SK-MEL-5 (cell line): ENCODE results near the gene FGF2. TPM values are rescaled to one million over a fixed set of nuclear protein-coding genes. Genes with fewer than 3 reads are reported as not detected.
"Not testable (repeated sequence)": the region's sequence is repeated elsewhere in the genome, so short reads cannot be mapped to it uniquely, and the experiment has no call there.

ENCODE experiments used
- DNase-seq: peaks from one replicate; pipeline ENCODE4 v3.0.0-alpha.2; 2016; ENCODE audit warnings: low read depth, low spot score
- in situ Hi-C: cut with HindIII; loops from 2 replicates; pipeline ENCODE4 v1.10.0; 2016; ENCODE audit warnings: low sequenced_read_pairs, high pct_unique_total_duplicates, low pct_unique_long_range_greater_than_20kb
- polyA plus RNA-seq, 2 experiments: library from polyadenylated mRNA; depleted of rRNA; stranded (reverse); fragments of >200 nt; gene quantifications; 2 replicates each; pipeline ENCODE4 v1.2.3, GENCODE V29; 2015
- total RNA-seq: library from RNA; depleted of rRNA; stranded (reverse); fragments of >200 nt; shearing (Covaris generic); gene quantifications from 2 replicates; pipeline ENCODE4 v1.2.3, GENCODE V29; 2014; rRNA removed

Gene FGF2
- total RNA-seq: 8.9 and 9.5 TPM in 2 replicates
- 6.2 and 6.9 TPM in 2 replicates for polyA plus RNA-seq (2015; cell fraction: cytosol; rRNA removed)
- polyA plus RNA-seq (2015; cell fraction: nucleus; rRNA removed): 6.6 and 9.3 TPM in 2 replicates

DNA sequence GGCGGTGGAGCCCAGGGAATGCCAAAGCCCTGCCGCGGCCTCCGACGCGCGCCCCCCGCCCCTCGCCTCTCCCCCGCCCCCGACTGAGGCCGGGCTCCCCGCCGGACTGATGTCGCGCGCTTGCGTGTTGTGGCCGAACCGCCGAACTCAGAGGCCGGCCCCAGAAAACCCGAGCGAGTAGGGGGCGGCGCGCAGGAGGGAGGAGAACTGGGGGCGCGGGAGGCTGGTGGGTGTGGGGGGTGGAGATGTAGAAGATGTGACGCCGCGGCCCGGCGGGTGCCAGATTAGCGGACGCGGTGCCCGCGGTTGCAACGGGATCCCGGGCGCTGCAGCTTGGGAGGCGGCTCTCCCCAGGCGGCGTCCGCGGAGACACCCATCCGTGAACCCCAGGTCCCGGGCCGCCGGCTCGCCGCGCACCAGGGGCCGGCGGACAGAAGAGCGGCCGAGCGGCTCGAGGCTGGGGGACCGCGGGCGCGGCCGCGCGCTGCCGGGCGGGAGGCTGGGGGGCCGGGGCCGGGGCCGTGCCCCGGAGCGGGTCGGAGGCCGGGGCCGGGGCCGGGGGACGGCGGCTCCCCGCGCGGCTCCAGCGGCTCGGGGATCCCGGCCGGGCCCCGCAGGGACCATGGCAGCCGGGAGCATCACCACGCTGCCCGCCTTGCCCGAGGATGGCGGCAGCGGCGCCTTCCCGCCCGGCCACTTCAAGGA, at the start of gene FGF2:
Gene FGF2 (plus strand): TSS at position 279 of the 705 bp plus-strand sequence. CDS start 344 bp downstream, at position 623.
- in situ Hi-C loops: no loop called here
- no peak for DNase-seq

DNA sequence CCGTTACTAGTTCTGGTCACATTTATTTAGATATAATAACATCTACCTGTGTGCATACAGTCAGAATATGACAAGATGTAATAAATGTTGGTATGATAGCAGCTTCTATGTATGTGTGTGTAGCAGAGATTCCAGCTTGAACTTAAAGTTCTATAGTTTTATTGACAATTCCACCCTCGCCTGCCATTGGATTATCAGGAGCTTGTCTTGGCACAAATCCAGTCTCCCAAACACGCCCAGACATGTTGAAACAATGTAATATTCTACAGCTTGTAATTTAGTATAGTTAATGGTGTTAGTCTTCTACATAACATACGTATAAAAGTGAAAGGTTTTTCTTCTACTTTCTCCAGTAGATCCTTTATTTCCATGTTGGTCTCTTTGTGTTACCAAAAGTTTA, 49.7 kb upstream of the FGF2 start:
- in situ Hi-C loops: no loop called here
- no peak for DNase-seq

- in situ Hi-C loops: no loop called here
- DNase-seq: no peak
Observed at GRCh38 chr4:122777846-122778673, 48.6 kb upstream of the FGF2 start.

DNA sequence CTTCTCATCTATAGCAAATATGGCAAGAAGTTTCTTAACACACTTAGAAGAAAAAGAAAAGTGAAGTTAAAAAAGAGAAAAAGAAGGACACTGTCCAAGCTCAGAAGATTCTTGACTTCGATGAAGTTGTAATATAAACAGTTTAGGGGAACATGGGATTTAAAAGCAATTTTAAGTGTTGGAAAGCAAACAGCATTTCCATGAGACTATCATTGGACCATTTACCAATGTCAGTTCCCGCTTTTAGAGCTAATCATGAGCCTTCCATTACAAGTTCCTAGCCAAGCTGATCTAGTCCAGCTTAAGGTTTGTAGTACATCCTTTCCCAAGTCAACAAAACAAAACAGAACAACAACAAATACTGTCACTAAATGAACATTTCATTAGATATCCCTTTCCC, 45.1 kb upstream of the FGF2 start:
- in situ Hi-C loops: no loop called here
- no peak for DNase-seq

GRCh38 chr4:122783301-122784215, 43.1 kb upstream of the FGF2 start:
- in situ Hi-C loops: no loop called here
- peak; percentile 52 for DNase-seq

- in situ Hi-C loops: no loop called here
- DNase-seq: no peak
Observed at GRCh38 chr4:122784261-122784660, 42.4 kb upstream of the FGF2 start.

DNA sequence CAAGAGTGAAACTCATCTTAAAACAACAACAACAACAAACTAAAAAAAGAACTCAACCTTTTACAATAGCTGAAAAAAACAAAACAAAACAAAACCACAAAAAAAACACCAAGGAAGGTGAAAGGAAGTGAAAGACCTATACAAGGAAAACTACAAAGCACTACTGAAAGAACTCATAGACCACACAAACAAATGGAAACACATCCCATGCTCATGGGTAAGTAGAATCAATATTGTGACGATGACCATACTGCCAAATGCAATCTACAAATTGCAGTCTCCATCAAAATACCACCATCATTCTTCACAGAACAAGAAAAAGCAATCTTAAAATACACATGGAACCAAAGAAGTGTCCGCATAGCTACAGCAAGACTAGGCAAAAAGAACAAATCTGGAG, 41.5 kb upstream of the FGF2 start:
- DNase-seq: no peak
- in situ Hi-C loops: no loop called here

DNA sequence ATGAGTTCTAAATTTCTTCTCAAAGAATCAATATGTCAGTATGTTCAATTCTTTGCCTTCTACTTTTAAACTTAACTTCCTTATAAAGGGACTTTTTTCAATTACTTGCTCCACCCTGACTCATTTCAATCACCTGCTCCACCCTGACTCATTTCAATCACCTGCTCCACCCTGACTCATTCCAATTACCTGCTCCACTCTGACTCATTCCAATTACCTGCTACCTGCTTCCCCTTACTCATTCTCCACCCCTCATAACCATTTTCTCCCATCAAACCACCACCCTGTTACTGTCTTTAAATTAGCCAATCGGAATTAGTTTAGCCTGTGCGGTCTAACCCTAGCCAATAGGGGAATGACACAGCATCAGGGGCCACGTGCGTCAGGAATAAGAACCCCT, 40.3 kb upstream of the FGF2 start:
- in situ Hi-C loops: not testable (repeated sequence)

GRCh38 chr4:122786920-122787319, 39.7 kb upstream of the FGF2 start:
- DNase-seq, in situ Hi-C loops: not testable (repeated sequence)

More for the DNA sequence above, 40.3 kb upstream of the FGF2 start:
- DNase-seq: not testable (repeated sequence)

GRCh38 chr4:122787940-122788339, 38.7 kb upstream of the FGF2 start:
- in situ Hi-C loops: no loop called here
- DNase-seq: no peak

DNA sequence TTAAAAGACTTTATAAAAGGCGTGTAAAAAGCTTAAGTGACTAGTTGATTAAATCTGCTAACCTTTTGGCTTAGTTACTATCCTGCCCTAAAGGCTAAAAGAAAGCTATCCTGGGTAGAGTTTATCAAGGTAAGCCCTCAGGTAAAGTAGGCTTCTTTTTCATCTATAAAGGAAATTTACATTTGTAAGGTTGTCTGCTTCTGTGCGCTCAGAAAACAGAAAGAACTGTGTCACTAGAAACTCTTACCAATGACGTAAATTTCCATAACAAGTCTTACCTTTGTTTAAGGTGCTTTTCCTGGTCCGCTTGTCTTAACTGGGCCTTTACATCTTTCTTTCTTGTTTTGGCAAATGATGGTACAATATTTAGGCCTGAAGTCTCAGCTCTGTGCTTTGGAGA, 37.7 kb upstream of the FGF2 start:
- in situ Hi-C loops: no loop called here
- DNase-seq: no peak

- in situ Hi-C loops: no loop called here
- no peak for DNase-seq
Observed at GRCh38 chr4:122793811-122794210, 32.8 kb upstream of the FGF2 start.

DNA sequence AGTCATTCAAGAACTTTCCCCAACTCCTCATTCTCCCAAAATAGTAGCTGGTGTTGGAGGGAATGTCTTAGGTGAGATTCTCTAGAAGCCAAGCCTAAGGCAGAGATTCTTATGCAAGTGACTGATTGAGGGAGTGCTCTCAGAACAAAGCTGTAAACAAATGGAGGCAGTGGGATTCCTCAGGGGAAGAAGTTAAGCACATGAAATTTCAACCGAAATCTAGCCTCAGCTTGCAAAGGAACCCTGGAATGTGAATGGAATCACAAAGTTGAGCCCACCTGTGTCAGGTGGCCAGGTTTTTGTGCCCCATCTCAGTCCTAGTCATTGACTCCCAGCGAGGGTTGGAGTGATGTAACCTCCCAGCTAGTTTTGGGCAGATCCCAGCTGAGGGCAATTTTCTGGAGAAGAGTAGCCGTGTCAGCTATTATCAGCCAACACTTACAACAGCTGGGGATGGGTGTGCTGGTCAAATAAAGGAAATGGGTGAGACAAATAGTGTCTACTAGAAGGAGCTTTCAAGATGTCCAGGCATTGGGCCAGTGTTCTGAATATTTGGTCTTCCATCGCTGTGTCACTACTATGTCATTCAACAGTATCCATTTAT, 29.7 kb upstream of the FGF2 start:
- in situ Hi-C loops: no loop called here
- no peak for DNase-seq

DNA sequence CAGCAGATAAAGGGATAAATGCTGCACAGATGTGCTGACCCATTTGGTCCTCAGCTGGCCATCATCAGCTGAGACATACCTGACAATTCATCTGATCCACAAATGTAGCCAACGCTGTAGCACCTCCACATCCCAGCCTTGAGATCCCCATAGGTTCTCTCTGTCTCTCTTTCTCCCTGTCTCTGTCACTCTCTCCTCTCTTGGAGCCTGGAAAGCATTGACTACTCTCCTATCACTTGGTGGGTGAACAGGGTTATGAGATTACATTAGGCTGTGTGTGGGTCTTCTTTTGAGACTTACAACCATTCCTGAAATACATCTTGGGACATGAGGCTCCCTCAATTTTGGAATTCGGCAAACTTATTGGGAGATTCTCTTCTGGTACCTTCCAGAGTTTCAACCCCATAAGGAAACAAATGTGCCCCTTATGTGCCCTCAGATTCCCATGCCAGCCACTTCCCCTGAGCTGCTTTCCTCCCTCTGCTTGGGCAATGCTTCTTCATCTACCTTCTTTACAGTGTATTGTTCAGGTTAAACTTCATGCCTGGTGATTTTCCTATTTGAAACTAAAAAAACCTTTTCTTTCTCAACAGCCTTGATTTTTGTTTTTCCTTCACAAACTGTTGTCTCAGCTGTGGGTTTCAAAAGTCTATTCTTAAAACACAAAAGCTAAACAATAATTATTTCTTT, 29.1 kb upstream of the FGF2 start:
- DNase-seq: no peak
- in situ Hi-C loops: no loop called here

GRCh38 chr4:122798101-122798500, 28.5 kb upstream of the FGF2 start:
- in situ Hi-C loops: no loop called here
- peak; percentile 96 for DNase-seq

GRCh38 chr4:122798917-122799316, 27.7 kb upstream of the FGF2 start:
- in situ Hi-C loops: no loop called here

DNA sequence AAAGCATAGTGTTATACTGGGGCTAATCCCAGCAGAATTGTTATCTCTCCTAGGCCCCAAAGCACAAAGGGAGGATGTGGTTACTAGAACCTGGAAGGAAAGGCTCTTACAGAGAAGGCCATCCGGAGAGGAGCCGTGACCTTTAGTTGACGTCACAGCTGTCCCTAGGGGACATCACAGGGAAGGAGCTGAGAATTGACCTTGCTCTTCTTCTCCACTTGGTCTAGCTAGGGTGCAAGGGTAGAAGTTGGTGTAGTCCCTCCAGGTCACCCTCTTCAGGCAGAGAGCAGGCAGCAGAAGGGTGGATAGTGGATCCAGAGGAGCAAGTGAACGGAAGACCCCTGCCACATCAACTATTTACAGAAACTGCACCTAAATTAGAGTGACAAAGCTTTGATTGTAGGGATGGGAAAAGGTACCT, 22.8 kb upstream of the FGF2 start:
- in situ Hi-C loops: no loop called here
- peak; percentile 88 for DNase-seq

More at GRCh38 chr4:122798917-122799316, 27.7 kb upstream of the FGF2 start:
- no peak for DNase-seq
